K562 (cell line): ENCODE results near the gene PCP2. TPM values are rescaled to one million over a fixed set of nuclear protein-coding genes. Genes with fewer than 3 reads are reported as not detected.

ENCODE experiments used
- AFF4 ChIP-seq: sonication (generic); formaldehyde crosslinking; IDR thresholded peaks from 2 replicates; pipeline ENCODE4 v1.8.0; 2023; ENCODE audit warnings: mild to moderate bottlenecking, missing genetic modification reagents
- DEAF1 ChIP-seq: fragments of 450-650 bp; formaldehyde crosslinking; IDR thresholded peaks from 2 replicates; pipeline ENCODE4 v1.4.0; 2020; ENCODE audit warnings: mild to moderate bottlenecking, moderate library complexity
- E2F3 ChIP-seq: fragments of 250-450 bp; sonication (Bioruptor Pico); IDR thresholded peaks from 2 replicates; pipeline ENCODE4 v1.4.0; 2020; ENCODE audit warnings: mild to moderate bottlenecking
- ERF ChIP-seq: fragments of 450-650 bp; formaldehyde crosslinking; IDR thresholded peaks from 2 replicates; pipeline ENCODE4 v1.4.0; 2020; ENCODE audit warnings: mild to moderate bottlenecking, mixed read lengths
- ESRRA ChIP-seq: fragments of 450-650 bp; IDR thresholded peaks from 2 replicates; pipeline ENCODE4 v1.6.1; 2014; ENCODE audit warnings: low read depth, mild to moderate bottlenecking, moderate library complexity, borderline replicate concordance
- FOXA1 ChIP-seq: fragments of 450-650 bp; IDR thresholded peaks from 2 replicates; pipeline ENCODE4 v1.6.1; 2016; ENCODE audit warnings: mild to moderate bottlenecking, borderline replicate concordance
- GTF2E2 ChIP-seq: fragments of 200-800 bp; sonication (Bioruptor generic); IDR thresholded peaks from 2 replicates; pipeline ENCODE4 v1.6.1; 2016; ENCODE audit warnings: missing genetic modification characterization, missing compliant biosample characterization
- HDGF ChIP-seq: fragments of 450-650 bp; IDR thresholded peaks from 2 replicates; pipeline ENCODE4 v1.6.1; 2016
- MLLT1 ChIP-seq, 2 experiments: fragments of 450-650 bp; IDR thresholded peaks; 2 replicates each; pipeline ENCODE4 v1.6.1; 2016
- NCOA6 ChIP-seq: fragments of 450-650 bp; IDR thresholded peaks from 2 replicates; pipeline ENCODE4 v1.6.1; 2017; ENCODE audit warnings: mild to moderate bottlenecking
- RB1 ChIP-seq: fragments of 450-650 bp; IDR thresholded peaks from 2 replicates; pipeline ENCODE4 v1.6.1; 2017; ENCODE audit warnings: low read depth, mild to moderate bottlenecking
- RBM34 ChIP-seq: fragments of 200-400 bp; formaldehyde crosslinking; IDR thresholded peaks from 2 replicates; pipeline ENCODE4 v1.6.1; 2018; ENCODE audit warnings: low read length, borderline replicate concordance; ENCODE audit not compliant: insufficient read depth
- SMAD4 ChIP-seq: fragments of 250-450 bp; sonication (Bioruptor Pico); conservative IDR thresholded peaks from 2 replicates; pipeline ENCODE4 v1.8.0; 2021; ENCODE audit warnings: inconsistent platforms, mild to moderate bottlenecking, moderate library complexity
- SNRNP70 ChIP-seq: fragments of 200-400 bp; formaldehyde crosslinking; optimal IDR thresholded peaks from 2 replicates; pipeline ENCODE3; 2017; ENCODE audit warnings: low read depth, low read length
- STAT5A ChIP-seq: IDR thresholded peaks from 2 replicates; pipeline ENCODE4 v1.6.1; 2012; ENCODE audit warnings: low read length, inconsistent platforms, borderline replicate concordance
- TAF7 ChIP-seq: fragments of 450-650 bp; IDR thresholded peaks from 2 replicates; pipeline ENCODE4 v1.6.1; 2016; ENCODE audit warnings: missing genetic modification characterization, missing compliant biosample characterization
- USF2 ChIP-seq: sonication (generic); formaldehyde crosslinking; IDR thresholded peaks from 2 replicates; pipeline ENCODE4 v1.5.0; 2020; ENCODE audit warnings: missing genetic modification reagents
- ZBTB12 ChIP-seq: fragments of 250-450 bp; sonication (Bioruptor Pico); IDR thresholded peaks from 2 replicates; pipeline ENCODE4 v1.4.0; 2020
- ZNF764 ChIP-seq: fragments of 250-450 bp; sonication (Bioruptor Pico); IDR thresholded peaks from 2 replicates; pipeline ENCODE4 v1.4.0; 2020; ENCODE audit warnings: low read depth, mild to moderate bottlenecking, moderate library complexity
- polyA plus RNA-seq, 8 experiments: library from polyadenylated mRNA; depleted of rRNA in 4 of 8; stranded (reverse) in 5 of 8; unstranded in 3 of 8; fragments of >200 nt; fragmentation: Nextera tagmentation in 2 of 8; fragmentation: Illumina TruSeq in 1 of 8; extraction: Ambion mirVana in 2 of 8; extraction: Trizol in 1 of 8; gene quantifications; 2 replicates each; pipeline versions ENCODE4 v1.2.1 to v1.2.3, GENCODE V29; 2011 to 2014; ENCODE audit warnings: inconsistent platforms in 1 of 8, missing spikeins in 1 of 8
- total RNA-seq, 7 experiments: library from RNA; depleted of rRNA in 6 of 7; stranded (reverse); fragments of >200 nt in 6 of 7; fragmentation: Illumina TruSeq in 2 of 7; extraction: Trizol in 2 of 7; gene quantifications; 2 replicates each; pipeline versions ENCODE4 v1.2.1 to v1.2.3, GENCODE V29; 2011 to 2021; ENCODE audit warnings: low replicate concordance in 1 of 7

The PCP2 gene
- total and polyA plus RNA-seq, 9 of the 15 experiments (the other 6 are each of a cell fraction or from before 2014, with no cell fraction given) = 0.17 to 1.3 (median 0.49) TPM; not detected in 3

DNA sequence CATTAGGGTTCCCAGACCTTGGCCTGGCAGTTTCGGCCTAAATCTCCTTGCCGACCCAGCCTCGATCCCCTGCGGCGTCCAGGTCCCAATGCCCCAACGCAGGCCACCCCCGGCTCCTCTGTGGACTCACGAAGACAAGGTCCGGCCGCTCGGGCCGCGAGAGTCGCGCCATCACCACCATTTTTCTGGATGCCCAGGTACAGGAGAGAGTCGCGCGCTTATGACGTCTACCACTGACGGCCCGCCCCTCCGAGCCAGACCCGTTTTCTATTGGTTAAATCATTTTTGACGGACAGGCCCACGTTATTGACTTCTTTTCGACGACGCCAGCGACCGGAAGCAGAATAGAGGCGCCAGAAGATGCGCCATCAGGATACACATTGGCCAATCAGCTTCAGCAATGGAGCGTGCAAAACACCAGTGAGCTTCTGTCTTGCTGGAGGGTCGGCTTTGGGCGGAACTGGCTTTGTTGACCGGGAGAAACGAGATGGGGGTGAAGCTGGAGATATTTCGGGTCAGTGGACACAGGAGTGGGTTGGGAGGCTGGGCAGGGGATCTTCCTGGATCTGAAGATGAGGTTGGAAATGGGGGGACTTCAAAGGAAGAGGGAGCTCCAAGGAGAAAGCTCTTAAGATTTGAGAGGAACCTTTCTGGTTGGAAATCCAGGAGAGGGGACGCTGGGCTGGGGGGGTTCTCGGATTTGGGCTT is 4.0 kb downstream of the PCP2 start, which contains the start of the genes PET100 and XAB2 (continued):
- TF ChIP-seq FOXA1 = no peak
- peak; percentile 97 for TF ChIP-seq ZBTB12 (CRISPR knock-in tag)
- TF ChIP-seq STAT5A = no peak
- TF ChIP-seq NCOA6 = no peak
- no peak for TF ChIP-seq E2F3
- peak; percentile 57 for TF ChIP-seq TAF7 (tag)
- no peak for TF ChIP-seq ESRRA
- no peak for TF ChIP-seq GTF2E2 (tag)
- no peak for TF ChIP-seq SNRNP70
- no peak for TF ChIP-seq USF2 (CRISPR knock-in tag)
- no peak for TF ChIP-seq ZNF764 (CRISPR knock-in tag)
- TF ChIP-seq DEAF1 (CRISPR knock-in tag) = no peak
- TF ChIP-seq MLLT1 (IDR thresholded peaks at IDR 0.05) = peak in 1 of 2 experiments; percentile 97; a peak in 2 of 4 replicates
- no peak for TF ChIP-seq HDGF
- TF ChIP-seq AFF4 (CRISPR knock-in tag) = 0 out of 2 replicates have a peak, but pooled peaks have one; percentile 40
- no peak for TF ChIP-seq SMAD4
- no peak; the same call in 1 of the 2 replicates for TF ChIP-seq ERF
- TF ChIP-seq RB1 = peak; percentile 41; the same call in 1 of the 2 replicates
- no peak for TF ChIP-seq RBM34
